Uterus (tissue), 2 donors: ENCODE measurements around the gene ZNF780A.
"Not testable (repeated sequence)": the region's sequence is repeated elsewhere in the genome, so short reads cannot be mapped to it uniquely, and the experiment has no call there.

Experiments used
- CTCF ChIP-seq, 4 experiments: fragments of 200-600 bp in 2 of 4; fragments of 450-650 bp in 2 of 4; sonication (generic) in 2 of 4; IDR thresholded peaks; one replicate each; pipeline ENCODE4 v1.5.1; 2016 to 2019; ENCODE audit warnings: antibody characterized with exemption in 4 of 4, mild to moderate bottlenecking in 2 of 4, moderate library complexity in 1 of 4
- POLR2A ChIP-seq, 2 donors: fragments of 450-650 bp; IDR thresholded peaks; one replicate each; pipeline ENCODE4 v1.6.1; 2016; ENCODE audit warnings: antibody characterized with exemption in 2 of 2, mild to moderate bottlenecking in 1 of 2, moderate library complexity in 1 of 2

GRCh38 chr19:40118638-40119037, 27.9 kb upstream of the ZNF780A start:
- not testable (repeated sequence) for TF ChIP-seq CTCF, POLR2A (IDR thresholded peaks at IDR 0.05)
